Neuronal stem cell (in vitro differentiated cells): Measurements from ENCODE around the gene MFAP1.
"Not testable (repeated sequence)": the region's sequence is repeated elsewhere in the genome, so short reads cannot be mapped to it uniquely, and the experiment has no call there.

Experiments
- DNase-seq: peaks from one replicate; pipeline ENCODE4 v3.0.0-alpha.2; 2013; ENCODE audit warnings: low spot score
- H2AFZ ChIP-seq: one replicate; pipeline ENCODE4 v1.6.1; 2013; ENCODE audit warnings: mild to moderate bottlenecking, low read length, inconsistent platforms
- H2AK5ac ChIP-seq: 2 replicates; pipeline ENCODE4 v1.6.1; 2013; ENCODE audit warnings: low read depth, mild to moderate bottlenecking, inconsistent platforms, low read length, moderate library complexity, mixed read lengths
- H2BK120ac ChIP-seq: 2 replicates; pipeline ENCODE4 v1.6.1; 2013; ENCODE audit warnings: low read depth, mild to moderate bottlenecking, inconsistent platforms, low read length, moderate library complexity, mixed read lengths
- H2BK12ac ChIP-seq: one replicate; pipeline ENCODE4 v1.6.1; 2013; ENCODE audit warnings: low read length, inconsistent platforms
- H2BK15ac ChIP-seq: 2 replicates; pipeline ENCODE4 v1.6.1; 2013; ENCODE audit warnings: mild to moderate bottlenecking, low read length, inconsistent platforms, mixed read lengths
- H2BK5ac ChIP-seq: one replicate; pipeline ENCODE4 v1.6.1; 2013; ENCODE audit warnings: inconsistent platforms, mild to moderate bottlenecking, low read length, moderate library complexity
- H3K14ac ChIP-seq: one replicate; pipeline ENCODE4 v1.6.1; 2013; ENCODE audit warnings: low read length, inconsistent platforms
- H3K18ac ChIP-seq: 2 replicates; pipeline ENCODE4 v1.6.1; 2013; ENCODE audit warnings: low read length, inconsistent platforms
- H3K23ac ChIP-seq: 2 replicates; pipeline ENCODE4 v1.6.1; 2013; ENCODE audit warnings: low read depth, mild to moderate bottlenecking, mixed read lengths, low read length, inconsistent platforms; ENCODE audit not compliant: poor library complexity
- H3K27ac ChIP-seq: replicated peaks from 3 replicates; pipeline ENCODE4 v1.5.1; 2013; ENCODE audit warnings: low read length, inconsistent platforms
- H3K27me3 ChIP-seq, 3 experiments: 2 replicates each; pipeline ENCODE4 v1.6.1; 2013; ENCODE audit warnings: low read length in 3 of 3, mild to moderate bottlenecking in 2 of 3, inconsistent platforms in 1 of 3, low read depth in 1 of 3, mixed read lengths in 1 of 3, moderate library complexity in 1 of 3; ENCODE audit not compliant: control insufficient read depth in 3 of 3, insufficient read depth in 3 of 3
- H3K36me3 ChIP-seq, 2 donors: replicated peaks in 1 of 2; 2 replicates each; pipeline ENCODE4 v1.6.1; 2013; ENCODE audit warnings: low read length in 2 of 2; ENCODE audit not compliant: control insufficient read depth in 2 of 2, insufficient read depth in 2 of 2
- H3K4ac ChIP-seq: 2 replicates; pipeline ENCODE4 v1.6.1; 2013; ENCODE audit warnings: inconsistent platforms, mild to moderate bottlenecking, low read length, moderate library complexity
- H3K4me1 ChIP-seq, 2 donors: 1 replicate in 1 of 2; 2 replicates in 1 of 2; pipeline ENCODE4 v1.6.1; 2013; ENCODE audit warnings: low read length in 2 of 2, low read depth in 1 of 2; ENCODE audit not compliant: control insufficient read depth in 2 of 2, insufficient read depth in 1 of 2
- H3K4me2 ChIP-seq: one replicate; pipeline ENCODE4 v1.6.1; 2013; ENCODE audit warnings: mild to moderate bottlenecking, low read length, inconsistent platforms; ENCODE audit not compliant: insufficient read depth, poor library complexity, severe bottlenecking
- H3K4me3 ChIP-seq, 2 donors: 2 replicates each; pipeline ENCODE4 v1.5.1; 2013; ENCODE audit warnings: low read length in 2 of 2, mild to moderate bottlenecking in 2 of 2, inconsistent platforms in 1 of 2, moderate library complexity in 1 of 2
- H3K79me1 ChIP-seq: one replicate; pipeline ENCODE4 v1.6.1; 2013; ENCODE audit warnings: low read depth, mild to moderate bottlenecking, inconsistent platforms, low read length, moderate library complexity
- H3K9ac ChIP-seq: one replicate; pipeline ENCODE4 v1.6.1; 2013; ENCODE audit warnings: mild to moderate bottlenecking, low read depth, low read length, inconsistent platforms; ENCODE audit not compliant: poor library complexity
- H3K9me3 ChIP-seq, 2 donors: replicated peaks in 1 of 2; 2 replicates each; pipeline versions ENCODE3 to v1.6.1; 2013; ENCODE audit warnings: low read length in 2 of 2, mild to moderate bottlenecking in 2 of 2, inconsistent platforms in 1 of 2, low read depth in 1 of 2, mixed read lengths in 1 of 2, moderate library complexity in 1 of 2; ENCODE audit not compliant: control insufficient read depth in 2 of 2, insufficient read depth in 1 of 2
- H4K8ac ChIP-seq: one replicate; pipeline ENCODE4 v1.6.1; 2013; ENCODE audit warnings: low read depth, mild to moderate bottlenecking, inconsistent platforms, low read length, moderate library complexity
- H4K91ac ChIP-seq: one replicate; pipeline ENCODE4 v1.6.1; 2013; ENCODE audit warnings: low read length, low read depth, mild to moderate bottlenecking, inconsistent platforms; ENCODE audit not compliant: poor library complexity
- WGBS, 2 donors: extraction: QIAGEN DNeasy Blood & Tissue Kit; methylation state at CpG; one replicate each; pipeline ENCODE4 v1.1.7; 2013; ENCODE audit warnings: missing lambda C conversion rate in 2 of 2, mixed read lengths in 1 of 2; ENCODE audit not compliant: insufficient read length in 2 of 2, insufficient replicate concordance in 1 of 2; ENCODE audit errors: extremely low coverage in 2 of 2; 5-methylcytosine and 5-hydroxymethylcytosine counted together

MFAP1 gene

GRCh38 chr15:43808435-43808950, 16.0 kb downstream of the MFAP1 start:
- H3K4me1 ChIP-seq = no peaks in the 10 kb centered on the region
- H3K14ac ChIP-seq = no peak overlapping the region
- H2AK5ac ChIP-seq = no peak overlapping the region
- H3K9ac ChIP-seq = no peak overlapping the region
- H3K4me3 ChIP-seq = no peak overlapping the region
- H2AFZ ChIP-seq = no peak overlapping the region
- H3K9me3 ChIP-seq = no peaks in the 10 kb centered on the region
- no CpG with 5 or more reads among the region's 5 CpGs for WGBS, 2 donors
- no peaks in the 10 kb centered on the region for H3K79me1 ChIP-seq
- no peak for DNase-seq
- H2BK120ac ChIP-seq = no peak overlapping the region
- no peak overlapping the region for H3K4me2 ChIP-seq
- no peaks in the 10 kb centered on the region for H3K27me3 ChIP-seq
- no peak overlapping the region for H2BK15ac ChIP-seq
- H4K91ac ChIP-seq = no peak overlapping the region
- no peak overlapping the region for H3K27ac ChIP-seq
- H2BK5ac ChIP-seq = no peak overlapping the region
- no peak overlapping the region for H3K23ac ChIP-seq
- H3K4ac ChIP-seq = no peak overlapping the region
- peaks cover 42 to 93% of the 10 kb centered on the region in 2 donors for H3K36me3 ChIP-seq
- no peak overlapping the region for H2BK12ac ChIP-seq
- no peak overlapping the region for H3K18ac ChIP-seq
- no peak overlapping the region for H4K8ac ChIP-seq

- peaks cover 26 to 86% of the 10 kb centered on the region in 2 donors for H3K36me3 ChIP-seq
- not testable (repeated sequence) for H3K27me3 ChIP-seq
Measured at GRCh38 chr15:43802676-43803075, 21.8 kb downstream of the MFAP1 start.

GRCh38 chr15:43800286-43801141, 24.0 kb downstream of the MFAP1 start, which contains the start of gene HYPK:
Gene HYPK, plus strand, starts transcription at chr15:43800599. Its CDS starts 24 bp downstream, at chr15:43800623.
- Histone ChIP-seq H3K9me3 (no peaks in the 10 kb centered on the region), H3K36me3 (peaks cover 30 to 85% of the 10 kb centered on the region in 2 donors)
- no CpG with 5 or more reads among the region's 44 CpGs for WGBS, 2 donors

More at GRCh38 chr15:43802676-43803075, 21.8 kb downstream of the MFAP1 start:
- H3K4me2 ChIP-seq, H2BK120ac ChIP-seq, H3K4me1 ChIP-seq, H3K4me3 ChIP-seq, H3K18ac ChIP-seq, H2BK15ac ChIP-seq, H3K14ac ChIP-seq, DNase-seq, H3K4ac ChIP-seq, H4K91ac ChIP-seq, H2BK12ac ChIP-seq, H3K79me1 ChIP-seq, H3K23ac ChIP-seq, H3K9me3 ChIP-seq, H2BK5ac ChIP-seq, H2AFZ ChIP-seq, H4K8ac ChIP-seq, H3K9ac ChIP-seq, H2AK5ac ChIP-seq, H3K27ac ChIP-seq: not testable (repeated sequence)
- WGBS, 2 donors = no CpG with 5 or more reads among the region's 7 CpGs

GRCh38 chr15:43799945-43800285, 24.6 kb downstream of the MFAP1 start, which contains the start of gene SERINC4:
Gene SERINC4, minus strand, starts transcription at chr15:43800220. Its CDS starts 234 bp downstream, at chr15:43799986.
- Histone ChIP-seq H3K4me1 (peaks cover 5 to 6% of the 10 kb centered on the region in 2 donors), H3K4me2 (peak within 1 kb of the TSS; percentile 74), H2BK15ac (no peak within 1 kb of the TSS), H2AFZ (peak within 1 kb of the TSS; percentile 77), H2BK12ac (no peak within 1 kb of the TSS), H3K79me1 (peaks cover 3% of the 10 kb centered on the region), H2BK120ac (no peak within 1 kb of the TSS), H3K9me3 (no peaks in the 10 kb centered on the region), H3K14ac (peak within 1 kb of the TSS; percentile 72), H2AK5ac (peak within 1 kb of the TSS; percentile 12), H3K4ac (no peak within 1 kb of the TSS), H4K8ac (no peak within 1 kb of the TSS), H3K18ac (peak within 1 kb of the TSS; percentile 73), H3K27ac (peak within 1 kb of the TSS; percentile 86), H2BK5ac (no peak within 1 kb of the TSS), H3K27me3 (no peaks in the 10 kb centered on the region), H4K91ac (no peak within 1 kb of the TSS), H3K4me3 (peak within 1 kb of the TSS; percentile 82 to 95), H3K9ac (peak within 1 kb of the TSS; percentile 71), H3K36me3 (peaks cover 33 to 85% of the 10 kb centered on the region in 2 donors), H3K23ac (peak within 1 kb of the TSS; percentile 52)
- WGBS, 2 donors = no CpG with 5 or more reads among the region's 8 CpGs
- DNase-seq = no peak

More at GRCh38 chr15:43800286-43801141, 24.0 kb downstream of the MFAP1 start, which contains the start of gene HYPK:
- Histone ChIP-seq H2BK15ac (no peak within 1 kb of the TSS), H4K8ac (no peak within 1 kb of the TSS), H3K79me1 (peaks cover 3% of the 10 kb centered on the region), H3K4me2 (peak within 1 kb of the TSS; percentile 74), H3K14ac (peak within 1 kb of the TSS; percentile 72), H4K91ac (no peak within 1 kb of the TSS), H2AFZ (peak within 1 kb of the TSS; percentile 77), H3K4me1 (peaks cover 5 to 6% of the 10 kb centered on the region in 2 donors), H3K18ac (peak within 1 kb of the TSS; percentile 73), H3K4ac (no peak within 1 kb of the TSS), H3K23ac (peak within 1 kb of the TSS; percentile 52), H3K4me3 (peak within 1 kb of the TSS; percentile 82 to 95), H2BK5ac (no peak within 1 kb of the TSS), H3K27me3 (no peaks in the 10 kb centered on the region), H2AK5ac (peak within 1 kb of the TSS; percentile 12), H3K9ac (peak within 1 kb of the TSS; percentile 71), H3K27ac (peak within 1 kb of the TSS; percentile 86), H2BK120ac (no peak within 1 kb of the TSS), H2BK12ac (no peak within 1 kb of the TSS)
- DNase-seq = peak; percentile 54
